IPS-18c (cell line): Measurements from ENCODE around the gene XYLB.

Experiments
- H3K4me3 ChIP-seq: 2 replicates; pipeline ENCODE4 v1.7.0; 2013; ENCODE audit warnings: low read depth, mild to moderate bottlenecking, low read length, moderate library complexity; ENCODE audit not compliant: insufficient read depth
- H3K9me3 ChIP-seq: one replicate; pipeline ENCODE4 v1.6.1; 2013; ENCODE audit warnings: mild to moderate bottlenecking, low read length, moderate library complexity; ENCODE audit not compliant: control insufficient read depth, insufficient read depth

XYLB gene

DNA sequence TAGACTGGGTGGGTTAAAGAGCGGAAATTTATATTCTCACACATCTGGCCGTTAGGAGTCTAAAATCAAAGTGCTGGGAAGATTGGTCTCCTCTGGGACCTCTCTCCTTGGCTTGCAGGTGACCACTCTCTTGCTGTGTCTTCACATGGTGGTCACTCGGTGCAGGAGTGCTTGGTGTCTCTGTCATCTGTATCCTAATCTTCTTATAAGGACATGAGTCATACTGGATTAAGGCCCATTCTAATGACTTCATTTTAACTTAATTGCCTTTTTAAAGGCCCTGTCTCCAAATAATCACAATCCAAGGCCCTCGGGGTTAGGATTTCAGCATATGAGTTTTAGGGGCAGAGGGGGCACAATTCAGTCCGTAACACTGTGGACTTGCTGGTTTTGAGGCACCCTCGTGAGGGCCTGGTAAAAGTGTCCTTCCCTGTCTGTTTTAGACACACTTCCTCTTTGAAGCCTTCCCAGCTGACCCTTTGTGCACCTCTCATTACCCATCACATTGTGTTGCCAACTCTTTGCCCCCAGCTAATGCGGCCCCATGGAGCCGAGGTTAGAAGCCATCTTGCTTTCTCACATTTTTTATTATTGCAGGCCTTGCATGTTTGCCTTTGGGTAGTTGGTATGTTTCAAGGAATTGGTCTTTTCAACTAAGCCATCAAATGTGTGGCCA lies 3.2 kb downstream of the XYLB start:
- H3K4me3 ChIP-seq, result no peak overlapping the region
- H3K9me3 ChIP-seq, result no peaks in the 10 kb centered on the region

DNA sequence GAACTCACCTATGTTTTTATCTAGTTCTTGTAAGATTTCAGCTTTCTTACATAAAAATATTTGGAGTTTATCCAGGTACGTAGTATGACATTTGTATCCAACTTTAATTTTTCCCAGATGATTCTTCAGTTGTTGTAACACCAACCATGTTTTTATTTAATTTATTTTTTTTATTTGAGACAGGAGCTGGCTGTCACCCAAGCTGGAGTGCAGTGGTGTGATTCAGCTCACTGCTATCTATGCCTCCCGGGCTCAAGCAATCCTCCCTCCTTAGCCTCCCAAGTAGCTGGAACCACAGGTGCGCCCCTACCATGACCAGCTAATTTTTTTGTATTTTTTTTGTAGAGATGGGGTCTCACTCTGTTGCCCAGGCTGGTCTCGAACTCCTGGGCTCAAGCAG lies 6.6 kb downstream of the XYLB start:
- H3K9me3 ChIP-seq, result no peaks in the 10 kb centered on the region
- H3K4me3 ChIP-seq, result no peak overlapping the region

DNA sequence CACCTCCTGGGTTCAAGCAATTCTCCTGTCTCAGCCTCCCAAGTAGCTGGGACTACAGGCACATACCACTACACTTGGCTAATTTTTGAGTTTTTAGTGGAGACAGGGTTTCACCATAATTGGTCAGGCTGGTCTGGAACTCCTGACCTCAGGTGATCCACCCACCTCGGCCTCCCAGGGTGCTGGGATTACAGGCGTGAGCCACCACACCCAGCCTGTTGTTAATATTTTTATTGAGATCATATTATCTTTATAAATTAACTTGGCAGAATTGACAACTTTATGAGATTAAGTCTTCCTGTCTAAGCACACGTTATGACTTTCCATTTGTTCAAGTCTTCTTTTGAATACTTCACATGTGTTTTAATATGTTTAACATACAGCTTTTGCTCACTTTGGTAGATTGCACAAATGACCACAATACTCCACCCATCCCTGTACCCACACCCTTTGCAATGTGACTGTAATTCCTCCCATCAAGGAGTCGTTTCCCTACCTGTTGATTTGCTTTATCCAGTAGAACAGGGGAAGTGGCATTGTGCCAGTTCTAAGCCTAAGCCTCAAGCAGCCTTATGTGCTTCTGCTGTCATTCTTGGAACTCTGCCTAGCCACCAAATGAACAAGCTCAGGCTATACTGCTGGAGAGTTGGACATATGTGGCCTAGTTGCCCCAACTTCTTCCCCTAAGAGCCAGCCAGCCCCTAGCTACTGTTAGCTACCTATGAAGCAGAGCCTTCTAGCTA lies 8.2 kb downstream of the XYLB start:
- Histone ChIP-seq H3K4me3 (no peak overlapping the region), H3K9me3 (peaks cover 4% of the 10 kb centered on the region)

DNA sequence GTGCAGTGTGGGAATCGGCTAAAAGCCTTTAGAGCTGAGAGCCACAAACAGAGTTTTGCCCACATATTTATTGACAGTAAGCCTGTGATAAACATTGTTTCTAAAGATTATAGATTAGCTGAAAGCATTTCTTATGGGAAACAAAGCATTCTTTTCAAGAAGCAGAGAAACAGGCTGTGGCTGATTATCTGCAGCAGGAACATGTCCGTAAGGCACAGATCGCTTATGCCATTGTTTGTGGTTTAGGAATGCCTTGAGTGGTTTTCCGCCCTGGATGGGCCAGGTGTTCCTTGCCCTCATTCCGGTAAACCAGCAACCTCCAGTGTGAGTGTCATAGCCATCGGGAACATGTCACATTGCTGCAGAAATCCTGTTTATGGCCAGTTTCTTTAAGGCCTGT lies 12.5 kb downstream of the XYLB start:
- H3K4me3 ChIP-seq, result no peak overlapping the region
- peaks cover 4% of the 10 kb centered on the region for H3K9me3 ChIP-seq

DNA sequence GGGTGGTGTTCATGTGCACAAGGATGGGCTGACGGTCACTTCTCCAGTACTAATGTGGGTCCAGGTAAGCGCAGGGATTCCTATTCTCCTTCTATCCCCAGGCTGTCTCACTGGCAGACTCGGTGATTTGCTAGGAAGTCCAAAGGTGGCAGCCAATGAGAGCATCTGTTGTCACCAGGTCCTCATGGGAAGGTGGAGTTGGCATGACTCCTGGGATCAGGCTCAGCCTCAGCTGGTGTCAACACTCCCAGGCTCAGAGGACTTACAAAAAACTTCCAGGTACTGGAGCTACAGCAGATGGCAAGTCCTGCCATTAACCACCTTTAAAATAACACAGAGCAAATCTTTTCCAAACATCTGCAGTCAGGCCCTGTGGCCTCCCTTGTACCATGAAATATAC lies 13.8 kb downstream of the XYLB start:
- H3K9me3 ChIP-seq, result peaks cover 5% of the 10 kb centered on the region

DNA sequence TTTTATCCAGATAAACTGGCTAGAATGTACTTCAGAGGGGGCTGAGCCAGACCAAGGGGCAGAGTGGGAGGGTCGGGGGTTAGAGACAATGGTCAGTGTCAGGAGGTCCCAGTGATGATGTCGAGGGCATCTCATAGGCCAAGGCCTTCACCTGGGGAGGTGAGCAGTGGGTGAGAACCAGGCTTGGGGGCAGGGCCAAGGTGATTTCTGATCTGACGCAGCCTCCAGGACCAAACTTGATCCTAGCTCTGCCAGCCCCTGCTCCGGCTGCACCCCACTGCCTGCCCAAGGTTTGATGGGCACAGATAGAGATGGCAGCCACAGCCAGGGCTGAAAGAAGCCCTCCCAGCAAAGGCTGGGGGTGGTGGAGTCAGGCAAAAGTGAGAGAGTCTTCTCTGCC lies 14.9 kb downstream of the XYLB start:
- Histone ChIP-seq H3K4me3 (no peak overlapping the region), H3K9me3 (peaks cover 7% of the 10 kb centered on the region)

More for the DNA sequence above, 13.8 kb downstream of the XYLB start:
- no peak overlapping the region for H3K4me3 ChIP-seq

DNA sequence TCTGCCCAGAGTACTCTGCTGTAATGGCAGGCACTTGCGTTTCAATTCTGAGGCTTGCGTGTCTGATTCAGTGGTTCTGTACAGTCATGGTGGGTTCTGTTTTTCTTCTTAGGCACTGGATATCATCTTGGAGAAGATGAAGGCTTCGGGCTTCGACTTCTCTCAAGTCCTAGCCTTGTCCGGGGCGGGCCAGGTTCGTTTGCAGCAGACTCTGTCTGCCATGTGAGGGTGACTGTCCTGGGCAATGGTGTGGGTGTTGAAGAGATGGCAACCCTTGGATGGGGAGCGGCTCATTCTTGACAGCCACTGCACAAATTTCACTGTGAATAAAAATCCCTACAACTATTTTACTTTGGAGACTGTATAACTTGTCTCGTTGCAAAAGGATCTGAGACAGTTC lies 16.2 kb downstream of the XYLB start:
- no peak overlapping the region for H3K4me3 ChIP-seq
- H3K9me3 ChIP-seq, result peaks cover 7% of the 10 kb centered on the region

DNA sequence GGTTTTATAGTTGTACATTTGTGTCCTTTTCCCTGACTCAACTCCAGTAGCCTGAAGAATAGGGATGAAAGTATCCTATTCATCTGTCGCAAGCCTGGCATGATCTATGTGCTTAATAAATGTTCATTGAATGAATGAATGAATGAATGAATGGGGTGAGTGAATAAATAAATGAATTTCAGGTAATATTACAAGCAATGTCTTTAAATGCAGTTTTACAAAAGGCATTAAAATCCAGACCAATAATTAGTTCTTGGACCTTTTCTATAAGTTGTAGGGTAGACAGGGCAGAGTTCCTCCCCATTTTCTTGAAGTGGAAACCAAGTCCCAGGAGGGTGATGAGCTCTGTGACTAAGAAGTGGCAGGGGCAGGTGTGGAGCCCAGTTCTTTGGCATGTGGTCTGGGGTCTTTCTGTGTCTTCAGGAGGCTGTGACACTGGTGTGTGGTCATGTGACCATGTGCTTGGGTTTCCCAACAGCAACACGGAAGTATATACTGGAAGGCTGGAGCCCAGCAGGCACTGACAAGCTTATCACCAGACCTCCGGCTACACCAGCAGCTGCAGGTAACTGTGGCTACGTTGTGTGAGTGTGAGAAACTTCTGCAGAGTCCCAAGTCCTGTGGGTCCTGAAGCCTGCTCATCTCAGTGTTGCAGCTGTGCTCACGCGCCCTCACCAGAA lies 18.3 kb downstream of the XYLB start:
- H3K4me3 ChIP-seq, result no peak overlapping the region
- H3K9me3 ChIP-seq, result peaks cover 2% of the 10 kb centered on the region

DNA sequence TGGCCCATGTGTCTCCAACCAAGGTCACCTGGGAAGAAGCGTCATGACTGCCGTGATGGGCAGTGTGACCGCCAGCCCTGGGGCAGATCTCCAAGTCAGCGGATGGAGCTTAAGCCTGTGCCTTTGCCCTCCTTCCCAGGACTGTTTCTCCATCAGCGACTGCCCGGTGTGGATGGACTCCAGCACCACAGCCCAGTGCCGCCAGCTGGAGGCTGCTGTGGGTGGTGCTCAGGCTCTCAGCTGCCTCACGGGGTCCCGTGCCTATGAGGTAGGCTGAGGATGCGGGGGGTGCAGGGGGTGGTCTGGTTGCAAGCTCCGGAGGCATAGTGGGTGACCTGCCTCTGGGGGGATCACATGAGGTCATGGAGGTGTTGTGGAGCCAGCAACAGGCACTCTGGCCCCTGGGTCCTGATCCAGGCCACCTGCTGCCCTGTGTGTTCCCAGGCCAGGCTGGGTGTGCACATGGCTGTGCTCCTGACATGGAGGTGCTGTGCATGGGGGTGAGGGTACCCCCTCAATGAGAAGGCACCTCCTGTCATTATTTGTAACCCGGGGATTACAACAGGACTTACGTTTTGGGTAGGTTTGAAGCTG lies 19.0 kb downstream of the XYLB start:
- Histone ChIP-seq H3K4me3 (no peak overlapping the region), H3K9me3 (peaks cover 2% of the 10 kb centered on the region)

DNA sequence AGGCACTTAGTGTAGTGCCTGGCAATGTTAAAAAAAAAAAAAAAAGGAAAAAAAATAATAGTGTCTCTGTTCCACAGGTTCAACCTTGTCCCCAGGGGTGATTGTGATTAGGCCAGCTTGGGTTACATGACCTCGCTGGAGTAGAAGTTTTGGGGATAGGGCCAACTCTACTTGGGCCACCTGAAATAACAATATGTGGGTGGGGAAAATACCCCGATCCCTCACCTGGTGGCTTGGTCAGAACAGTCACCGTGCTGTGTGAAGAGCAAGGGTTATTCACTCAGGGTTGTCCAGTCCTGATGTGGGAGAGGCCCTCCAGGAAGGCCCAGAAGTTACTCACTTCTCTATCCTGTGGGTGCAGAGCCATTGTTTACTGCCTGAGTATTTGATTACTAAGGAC lies 19.5 kb downstream of the XYLB start:
- no peak overlapping the region for H3K4me3 ChIP-seq
- peaks cover 2% of the 10 kb centered on the region for H3K9me3 ChIP-seq

DNA sequence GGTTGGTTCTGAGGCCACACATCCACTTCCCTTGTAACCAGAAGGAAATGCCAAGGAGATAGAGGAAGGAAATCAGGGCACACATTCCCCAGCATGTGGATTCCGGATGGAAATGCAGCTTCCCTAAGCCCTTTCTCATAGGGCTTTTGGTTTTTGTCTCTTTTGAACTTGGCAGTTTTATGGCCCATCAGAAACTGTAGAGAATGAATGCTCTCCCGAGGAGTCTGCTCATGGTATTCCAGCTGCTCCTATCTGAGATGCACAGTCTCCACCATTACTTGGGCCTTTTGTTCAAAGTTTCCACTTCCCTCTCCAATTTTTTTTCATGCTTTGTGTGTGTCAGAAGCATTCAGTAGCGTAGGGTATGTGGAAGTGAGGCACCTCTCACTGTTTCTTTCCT lies 21.2 kb downstream of the XYLB start:
- Histone ChIP-seq H3K9me3 (peaks cover 2% of the 10 kb centered on the region), H3K4me3 (no peak overlapping the region)

DNA sequence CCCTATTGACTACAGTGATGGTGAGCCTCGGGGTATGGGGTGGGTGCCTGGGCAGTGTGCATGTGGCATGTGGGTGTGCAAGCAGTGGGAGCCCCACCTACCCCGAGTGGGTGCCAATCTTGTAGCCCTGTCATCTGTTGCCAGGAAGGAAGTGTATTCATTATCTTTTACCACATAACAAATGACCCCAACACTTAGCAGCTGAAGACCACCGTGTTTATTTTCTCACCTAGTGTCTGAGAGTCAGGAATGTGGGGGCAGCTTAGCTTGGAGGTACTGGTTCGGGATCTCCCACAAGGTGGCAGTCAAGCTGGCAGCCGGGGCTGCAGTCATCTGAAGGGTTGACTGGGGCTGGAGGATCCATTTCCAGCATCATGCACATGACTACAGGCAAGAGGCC lies 21.7 kb downstream of the XYLB start:
- peaks cover 2% of the 10 kb centered on the region for H3K9me3 ChIP-seq

DNA sequence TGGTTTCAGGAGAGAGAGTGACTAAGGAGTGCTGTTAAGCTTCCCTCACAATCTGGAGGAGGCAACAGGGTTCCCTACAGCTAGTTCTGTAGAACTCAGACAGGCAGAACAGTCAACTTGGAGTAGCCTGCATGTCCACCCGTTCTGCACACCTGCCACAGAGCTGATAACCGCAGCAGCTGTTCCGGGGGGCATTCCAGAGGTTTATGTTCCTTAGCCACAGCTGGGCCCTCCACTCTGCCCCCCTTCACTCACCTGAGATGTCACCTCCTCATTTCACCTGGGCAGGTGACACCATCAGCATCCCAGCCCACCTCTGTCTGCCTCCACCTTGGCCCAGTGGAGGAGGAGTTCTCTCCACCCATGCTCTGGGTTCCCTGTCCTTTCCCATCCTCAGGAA lies 22.6 kb downstream of the XYLB start:
- Histone ChIP-seq H3K9me3 (peaks cover 2% of the 10 kb centered on the region), H3K4me3 (no peak overlapping the region)

More for the DNA sequence above, 21.7 kb downstream of the XYLB start:
- H3K4me3 ChIP-seq, result no peak overlapping the region

DNA sequence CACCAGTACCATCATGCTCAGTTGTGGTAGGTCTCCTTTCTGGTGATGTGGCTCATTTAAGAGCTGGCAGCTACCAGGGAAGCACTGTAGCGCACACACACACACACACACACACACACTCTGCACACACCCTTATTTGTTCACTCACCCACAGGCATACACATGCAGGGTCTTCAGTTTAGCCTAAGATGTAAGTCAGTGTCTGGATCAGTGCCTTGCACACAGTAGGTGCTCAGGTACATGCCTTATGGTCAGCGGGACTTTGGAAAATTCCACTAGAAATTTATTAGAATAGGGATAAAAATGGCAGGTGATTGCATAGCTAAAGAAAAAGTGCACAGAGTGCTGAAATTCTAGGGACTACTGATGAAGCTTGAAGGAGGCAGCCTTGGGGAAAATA lies 23.6 kb downstream of the XYLB start:
- peaks cover 2% of the 10 kb centered on the region for H3K9me3 ChIP-seq
- no peak overlapping the region for H3K4me3 ChIP-seq

DNA sequence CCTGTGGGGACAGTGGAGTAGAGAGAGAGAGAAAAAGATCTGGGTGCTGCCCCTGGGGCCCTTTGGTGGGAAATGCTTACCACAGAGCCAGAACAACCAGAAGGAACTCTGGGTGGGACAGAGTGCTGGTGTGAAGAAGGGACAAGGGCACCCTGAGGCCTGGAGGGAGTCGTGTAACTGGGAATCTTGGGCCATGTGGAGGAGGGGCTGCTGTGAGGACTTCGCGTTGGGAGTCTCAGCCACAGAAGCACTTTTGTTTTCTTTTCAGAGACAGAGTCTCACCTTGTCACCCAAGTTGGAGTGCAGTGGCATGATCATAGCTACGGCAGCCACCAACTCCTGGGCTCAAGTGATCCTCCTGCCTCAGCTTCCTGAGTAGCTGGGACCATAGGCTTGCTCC lies 24.3 kb downstream of the XYLB start:
- H3K9me3 ChIP-seq, result no peaks in the 10 kb centered on the region
- H3K4me3 ChIP-seq, result no peak overlapping the region

DNA sequence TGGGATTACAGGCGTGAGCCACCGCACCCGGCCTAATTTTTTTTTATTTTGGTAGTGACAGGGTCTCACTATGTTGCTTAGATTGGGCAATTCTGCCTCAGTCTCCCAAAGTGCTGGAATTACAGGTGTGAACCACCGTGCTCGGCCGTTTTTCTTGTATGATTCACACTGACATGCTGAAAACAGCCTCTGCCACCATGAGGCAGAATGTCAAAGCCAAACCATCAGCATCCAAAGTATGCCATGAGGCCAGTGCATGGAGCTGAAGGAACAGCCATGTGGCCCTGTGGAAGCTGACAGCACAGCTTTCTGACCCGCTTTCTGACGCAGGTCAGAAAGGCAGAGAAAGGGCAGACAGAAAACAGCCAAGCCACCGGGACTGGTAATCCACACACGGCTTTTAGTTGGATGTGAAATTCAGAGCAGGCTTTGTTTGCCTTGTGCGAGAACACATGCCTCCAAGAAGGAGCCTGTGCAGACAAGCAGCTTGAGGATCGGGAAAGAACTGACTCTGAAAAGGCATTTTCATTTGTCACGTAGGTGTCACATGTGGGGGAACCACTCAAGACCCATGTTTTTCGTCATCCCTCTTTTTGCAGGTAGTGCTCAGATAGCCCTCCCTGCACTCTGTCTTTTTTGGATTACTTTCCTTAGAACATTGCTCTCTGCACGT lies 25.1 kb downstream of the XYLB start:
- Histone ChIP-seq H3K4me3 (no peak overlapping the region), H3K9me3 (no peaks in the 10 kb centered on the region)

DNA sequence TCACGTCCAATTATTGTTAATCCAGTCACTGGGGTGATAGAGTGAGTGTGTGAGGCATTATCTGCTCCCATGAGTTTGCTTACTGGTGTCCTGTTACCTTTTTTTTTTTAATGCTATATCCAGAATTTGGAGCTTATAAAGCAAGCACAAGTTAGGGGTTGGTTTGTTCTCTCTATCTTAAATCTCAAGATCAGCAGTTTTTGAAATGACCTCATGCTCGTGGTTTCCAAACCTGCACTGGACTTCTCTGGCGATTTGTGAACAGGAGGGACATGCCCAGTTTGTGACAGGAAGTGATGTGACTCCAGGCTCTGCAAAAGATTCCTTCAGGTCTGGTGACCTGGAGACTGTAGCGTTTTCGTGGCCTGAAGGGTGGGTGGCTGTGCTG lies 25.6 kb downstream of the XYLB start:
- H3K4me3 ChIP-seq, result no peak overlapping the region
- H3K9me3 ChIP-seq, result no peaks in the 10 kb centered on the region
